ENCODE measurements around the gene BRD7.
A peak's percentile ranks its signal among the peaks of the same experiment; 100 is the strongest.

Gene BRD7

GRCh38 chr16:50305441-50306061, 63.2 kb downstream of the BRD7 start:
- H3K4me1 ChIP-seq (ENCODE audit: control insufficient read depth, insufficient read depth, low read length) = peaks cover 18% of the 10 kb centered on the region
- H3K9ac ChIP-seq (ENCODE audit: low read length) = no peak overlapping the region
- H3K27me3 ChIP-seq (replicated peaks; ENCODE audit: control insufficient read depth, insufficient read depth, low read length) = no peaks in the 10 kb centered on the region
- no peaks in the 10 kb centered on the region for H3K9me3 ChIP-seq (ENCODE audit: control insufficient read depth, low read length)
- DNase-seq (ENCODE audit: low read depth) = no peak
- H3K4me3 ChIP-seq (ENCODE audit: low read length) = no peak overlapping the region
- H3K36me3 ChIP-seq (ENCODE audit: control insufficient read depth, insufficient read depth, low read length, severe bottlenecking) = no peaks in the 10 kb centered on the region

GRCh38 chr16:50304467-50305440, 64.0 kb downstream of the BRD7 start:
- DNase-seq (ENCODE audit: low read depth) = no peak
- Histone ChIP-seq H3K36me3 (ENCODE audit: control insufficient read depth, insufficient read depth, low read length, severe bottlenecking) (no peaks in the 10 kb centered on the region), H3K4me3 (ENCODE audit: low read length) (no peak overlapping the region), H3K27me3 (replicated peaks; ENCODE audit: control insufficient read depth, insufficient read depth, low read length) (no peaks in the 10 kb centered on the region), H3K4me1 (ENCODE audit: control insufficient read depth, insufficient read depth, low read length) (peaks cover 14% of the 10 kb centered on the region), H3K9ac (ENCODE audit: low read length) (no peak overlapping the region), H3K9me3 (ENCODE audit: control insufficient read depth, low read length) (no peaks in the 10 kb centered on the region)

GRCh38 chr16:50303605-50304466, 65.0 kb downstream of the BRD7 start:
- Histone ChIP-seq H3K4me1 (ENCODE audit: control insufficient read depth, insufficient read depth, low read length) (peaks cover 11% of the 10 kb centered on the region), H3K9me3 (ENCODE audit: control insufficient read depth, low read length) (no peaks in the 10 kb centered on the region), H3K27me3 (replicated peaks; ENCODE audit: control insufficient read depth, insufficient read depth, low read length) (no peaks in the 10 kb centered on the region), H3K4me3 (ENCODE audit: low read length) (no peak overlapping the region), H3K9ac (ENCODE audit: low read length) (no peak overlapping the region), H3K36me3 (ENCODE audit: control insufficient read depth, insufficient read depth, low read length, severe bottlenecking) (no peaks in the 10 kb centered on the region)
- DNase-seq (ENCODE audit: low read depth) = no peak

- Histone ChIP-seq H3K36me3 (ENCODE audit: control insufficient read depth, insufficient read depth, low read length, severe bottlenecking) (no peaks in the 10 kb centered on the region), H3K27me3 (replicated peaks; ENCODE audit: control insufficient read depth, insufficient read depth, low read length) (no peaks in the 10 kb centered on the region), H3K9me3 (ENCODE audit: control insufficient read depth, low read length) (no peaks in the 10 kb centered on the region), H3K4me3 (ENCODE audit: low read length) (no peak overlapping the region), H3K9ac (ENCODE audit: low read length) (no peak overlapping the region), H3K4me1 (ENCODE audit: control insufficient read depth, insufficient read depth, low read length) (peaks cover 11% of the 10 kb centered on the region)
- no peak for DNase-seq (ENCODE audit: low read depth)
Measured at GRCh38 chr16:50303041-50303604, 65.7 kb downstream of the BRD7 start.

GRCh38 chr16:50302472-50303005, 66.2 kb downstream of the BRD7 start:
- Histone ChIP-seq H3K9me3 (ENCODE audit: control insufficient read depth, low read length) (no peaks in the 10 kb centered on the region), H3K9ac (ENCODE audit: low read length) (no peak overlapping the region), H3K36me3 (ENCODE audit: control insufficient read depth, insufficient read depth, low read length, severe bottlenecking) (no peaks in the 10 kb centered on the region), H3K4me1 (ENCODE audit: control insufficient read depth, insufficient read depth, low read length) (peaks cover 10% of the 10 kb centered on the region), H3K4me3 (ENCODE audit: low read length) (no peak overlapping the region), H3K27me3 (replicated peaks; ENCODE audit: control insufficient read depth, insufficient read depth, low read length) (no peaks in the 10 kb centered on the region)
- DNase-seq (ENCODE audit: low read depth) = no peak

GRCh38 chr16:50301626-50302471, 66.9 kb downstream of the BRD7 start:
- Histone ChIP-seq H3K9me3 (ENCODE audit: control insufficient read depth, low read length) (no peaks in the 10 kb centered on the region), H3K9ac (ENCODE audit: low read length) (peak overlapping the region; percentile 61), H3K4me1 (ENCODE audit: control insufficient read depth, insufficient read depth, low read length) (peaks cover 7% of the 10 kb centered on the region), H3K27me3 (replicated peaks; ENCODE audit: control insufficient read depth, insufficient read depth, low read length) (no peaks in the 10 kb centered on the region), H3K36me3 (ENCODE audit: control insufficient read depth, insufficient read depth, low read length, severe bottlenecking) (no peaks in the 10 kb centered on the region), H3K4me3 (ENCODE audit: low read length) (no peak overlapping the region)
- DNase-seq (ENCODE audit: low read depth) = peak; percentile 64

- DNase-seq (ENCODE audit: low read depth) = no peak
- no peaks in the 10 kb centered on the region for H3K27me3 ChIP-seq (replicated peaks; ENCODE audit: control insufficient read depth, insufficient read depth, low read length)
- H3K4me1 ChIP-seq (ENCODE audit: control insufficient read depth, insufficient read depth, low read length) = peaks cover 7% of the 10 kb centered on the region
- peak overlapping the region; percentile 61 for H3K9ac ChIP-seq (ENCODE audit: low read length)
- H3K36me3 ChIP-seq (ENCODE audit: control insufficient read depth, insufficient read depth, low read length, severe bottlenecking) = no peaks in the 10 kb centered on the region
- no peaks in the 10 kb centered on the region for H3K9me3 ChIP-seq (ENCODE audit: control insufficient read depth, low read length)
- no peak overlapping the region for H3K4me3 ChIP-seq (ENCODE audit: low read length)
Measured at GRCh38 chr16:50300942-50301625, 67.7 kb downstream of the BRD7 start.

GRCh38 chr16:50299508-50300105, 69.2 kb downstream of the BRD7 start:
- H3K9ac ChIP-seq (ENCODE audit: low read length) = no peak overlapping the region
- peaks cover 7% of the 10 kb centered on the region for H3K4me1 ChIP-seq (ENCODE audit: control insufficient read depth, insufficient read depth, low read length)
- H3K9me3 ChIP-seq (ENCODE audit: control insufficient read depth, low read length) = no peaks in the 10 kb centered on the region
- H3K4me3 ChIP-seq (ENCODE audit: low read length) = no peak overlapping the region
- no peak for DNase-seq (ENCODE audit: low read depth)
- H3K27me3 ChIP-seq (replicated peaks; ENCODE audit: control insufficient read depth, insufficient read depth, low read length) = no peaks in the 10 kb centered on the region
- no peaks in the 10 kb centered on the region for H3K36me3 ChIP-seq (ENCODE audit: control insufficient read depth, insufficient read depth, low read length, severe bottlenecking)

- Histone ChIP-seq H3K27me3 (replicated peaks; ENCODE audit: control insufficient read depth, insufficient read depth, low read length) (no peaks in the 10 kb centered on the region), H3K9ac (ENCODE audit: low read length) (no peak overlapping the region), H3K9me3 (ENCODE audit: control insufficient read depth, low read length) (no peaks in the 10 kb centered on the region), H3K36me3 (ENCODE audit: control insufficient read depth, insufficient read depth, low read length, severe bottlenecking) (no peaks in the 10 kb centered on the region), H3K4me3 (ENCODE audit: low read length) (no peak overlapping the region), H3K4me1 (ENCODE audit: control insufficient read depth, insufficient read depth, low read length) (peaks cover 7% of the 10 kb centered on the region)
- DNase-seq (ENCODE audit: low read depth) = no peak
Measured at GRCh38 chr16:50298591-50299507, 69.9 kb downstream of the BRD7 start.

Measured in adipocyte (in vitro differentiated cells).